A673 (cell line): ENCODE data around the gene GRAMD1B. TPM values are rescaled to one million over a fixed set of nuclear protein-coding genes. Genes with fewer than 3 reads are reported as not detected.

ENCODE experiments used
- BruUV-seq: library from RNA; stranded (reverse); fragments of 400-500 nt; replicated peaks from 2 replicates; lab custom pipeline; 2021; lab: Mats Ljungman, UMichigan
- CTCF ChIA-PET: fragments of 300-600 bp; sonication (Branson Sonifier 250); formaldehyde crosslinking; loops from one replicate; lab custom pipeline; 2022; ENCODE audit warnings: antibody characterized with exemption; lab: Charles Lee
- POLR2A ChIA-PET: fragments of 300-600 bp; sonication (Branson Sonifier 250); formaldehyde crosslinking; loops from one replicate; lab custom pipeline; 2022; ENCODE audit warnings: antibody characterized with exemption; ENCODE audit not compliant: low non-redundant PET; lab: Charles Lee
- DNase-seq: peaks from one replicate; pipeline ENCODE4 v3.0.0-alpha.2; 2015; ENCODE audit warnings: low spot score
- H3K27ac ChIP-seq: fragments of 200-600 bp; sonication (generic); 2 replicates; pipeline ENCODE4 v1.5.1; 2016; ENCODE audit warnings: mixed run types, low read depth, mild to moderate bottlenecking, mixed read lengths, antibody characterized with exemption, low read length; ENCODE audit not compliant: poor library complexity, severe bottlenecking
- H3K27me3 ChIP-seq: fragments of 200-600 bp; sonication (generic); replicated peaks from 2 replicates; pipeline ENCODE4 v1.6.1; 2017; ENCODE audit warnings: mixed run types, low read depth, mild to moderate bottlenecking, mixed read lengths, antibody characterized with exemption, low read length; ENCODE audit not compliant: insufficient read depth, poor library complexity
- H3K36me3 ChIP-seq: fragments of 200-600 bp; sonication (generic); 2 replicates; pipeline ENCODE4 v1.6.1; 2016; ENCODE audit warnings: mixed run types, mild to moderate bottlenecking, mixed read lengths, antibody characterized with exemption, low read length; ENCODE audit not compliant: insufficient read depth, poor library complexity, severe bottlenecking
- H3K4me1 ChIP-seq: fragments of 200-600 bp; sonication (generic); 2 replicates; pipeline ENCODE4 v1.6.1; 2017; ENCODE audit warnings: mixed run types, mild to moderate bottlenecking, mixed read lengths, antibody characterized with exemption, low read length; ENCODE audit not compliant: insufficient read depth, poor library complexity, severe bottlenecking
- H3K4me3 ChIP-seq: fragments of 200-600 bp; sonication (generic); 2 replicates; pipeline ENCODE4 v1.5.1; 2016; ENCODE audit warnings: low read depth, mixed run types, mild to moderate bottlenecking, mixed read lengths, low read length; ENCODE audit not compliant: poor library complexity, severe bottlenecking
- H3K9me3 ChIP-seq: fragments of 200-600 bp; sonication (generic); 2 replicates; pipeline ENCODE4 v1.6.1; 2016; ENCODE audit warnings: mixed run types, low read depth, mild to moderate bottlenecking, mixed read lengths, antibody characterized with exemption, low read length; ENCODE audit not compliant: poor library complexity, severe bottlenecking
- CTCF ChIP-seq: fragments of 300-800, 200-600 bp; sonication (generic); conservative IDR thresholded peaks from 2 replicates; pipeline ENCODE4 v1.5.1; 2017; ENCODE audit warnings: low read depth, mild to moderate bottlenecking, antibody characterized with exemption, low read length, moderate library complexity, mixed read lengths
- EZH2 ChIP-seq: fragments of 200-600 bp; sonication (generic); IDR thresholded peaks from 2 replicates; pipeline ENCODE4 v1.6.1; 2017; ENCODE audit warnings: borderline replicate concordance, low read depth, mild to moderate bottlenecking, mixed read lengths, antibody characterized with exemption, low read length; ENCODE audit not compliant: poor library complexity, severe bottlenecking
- intact Hi-C: fragments of 100-400 bp; cut with micrococcal nuclease; formaldehyde crosslinking; loops from one replicate; pipeline ENCODE4 v1.10.0; 2022; ENCODE audit not compliant: unreplicated experiment
- total RNA-seq: library from RNA; stranded (reverse); gene quantifications from 2 replicates; pipeline ENCODE4 v1.2.3, GENCODE V29; 2021

The GRAMD1B gene
- total RNA-seq, 1 experiment from 2014 or later, result 13.0 TPM

- no peaks in the 10 kb centered on the region for H3K27me3 ChIP-seq
- peak; percentile 70 for DNase-seq
- H3K4me3 ChIP-seq, result no peak overlapping the region
- peak; percentile 79 for TF ChIP-seq CTCF
- no peak for TF ChIP-seq EZH2
- POLR2A ChIA-PET, result interaction anchor here (0.6 kb wide), 1 partner anchor 71 kb away, joined by 3 read pairs; no protein-coding TSS in a partner anchor
- intact Hi-C loops, result loop anchor here (1.0 to 5.0 kb wide), 2 partner anchors 71 to 170 kb away; no protein-coding TSS in a partner anchor
- peaks cover 15% of the 10 kb centered on the region for H3K4me1 ChIP-seq
- no peak overlapping the region for H3K27ac ChIP-seq
- H3K9me3 ChIP-seq, result no peaks in the 10 kb centered on the region
- CTCF ChIA-PET, result interaction anchor here (0.6 to 2.4 kb wide), 8 partner anchors 10 to 304 kb away, joined by 3 to 39 read pairs (median 6); no protein-coding TSS in a partner anchor
- no TSS peak for BruUV-seq
- H3K36me3 ChIP-seq, result no peaks in the 10 kb centered on the region
Observed at GRCh38 chr11:123407130-123407995, 22.7 kb upstream of the GRAMD1B start.

DNA sequence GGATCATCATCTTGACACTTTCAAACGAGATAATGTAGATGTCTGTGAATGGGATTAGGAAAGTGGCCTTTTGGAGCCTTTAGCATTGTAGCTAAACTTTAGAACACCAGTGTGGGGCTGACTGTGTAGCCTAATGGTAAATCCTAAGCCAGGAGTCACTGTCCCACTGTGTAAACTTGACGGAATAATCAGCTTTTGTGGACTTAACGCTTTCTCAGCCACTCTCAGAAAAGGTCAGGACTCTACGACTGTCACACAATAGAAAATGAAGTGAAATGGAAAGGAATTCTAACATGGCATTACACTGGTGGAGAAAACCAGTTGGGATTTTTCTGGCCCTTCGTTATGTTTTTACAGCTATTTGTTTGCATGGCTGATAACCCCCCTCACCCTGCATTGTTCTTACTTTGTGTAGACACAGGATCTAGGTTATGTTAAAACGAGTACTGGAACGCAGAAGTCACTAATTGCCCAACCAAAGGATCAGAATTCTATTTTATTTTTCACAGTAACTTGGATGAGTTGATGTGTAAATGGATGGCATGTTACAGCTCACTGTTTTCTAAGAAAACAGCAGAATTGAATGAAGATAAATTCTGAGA is 22.0 kb upstream of the GRAMD1B start:
- CTCF ChIA-PET, result interaction anchor here (0.6 to 2.4 kb wide), 6 partner anchors 11 to 305 kb away, joined by 3 to 39 read pairs (median 6); no protein-coding TSS in a partner anchor
- intact Hi-C loops, result loop anchor here (1.0 to 5.0 kb wide), 2 partner anchors 70 to 169 kb away; no protein-coding TSS in a partner anchor
- no peak for TF ChIP-seq EZH2
- TF ChIP-seq CTCF, result no peak
- POLR2A ChIA-PET, result interaction anchor here (0.6 kb wide), 1 partner anchor 70 kb away, joined by 3 read pairs; no protein-coding TSS in a partner anchor
- no TSS peak for BruUV-seq
- Histone ChIP-seq H3K4me3 (no peak overlapping the region), H3K27ac (no peak overlapping the region), H3K36me3 (no peaks in the 10 kb centered on the region), H3K9me3 (no peaks in the 10 kb centered on the region), H3K27me3 (no peaks in the 10 kb centered on the region), H3K4me1 (peaks cover 15% of the 10 kb centered on the region)
- no peak for DNase-seq

DNA sequence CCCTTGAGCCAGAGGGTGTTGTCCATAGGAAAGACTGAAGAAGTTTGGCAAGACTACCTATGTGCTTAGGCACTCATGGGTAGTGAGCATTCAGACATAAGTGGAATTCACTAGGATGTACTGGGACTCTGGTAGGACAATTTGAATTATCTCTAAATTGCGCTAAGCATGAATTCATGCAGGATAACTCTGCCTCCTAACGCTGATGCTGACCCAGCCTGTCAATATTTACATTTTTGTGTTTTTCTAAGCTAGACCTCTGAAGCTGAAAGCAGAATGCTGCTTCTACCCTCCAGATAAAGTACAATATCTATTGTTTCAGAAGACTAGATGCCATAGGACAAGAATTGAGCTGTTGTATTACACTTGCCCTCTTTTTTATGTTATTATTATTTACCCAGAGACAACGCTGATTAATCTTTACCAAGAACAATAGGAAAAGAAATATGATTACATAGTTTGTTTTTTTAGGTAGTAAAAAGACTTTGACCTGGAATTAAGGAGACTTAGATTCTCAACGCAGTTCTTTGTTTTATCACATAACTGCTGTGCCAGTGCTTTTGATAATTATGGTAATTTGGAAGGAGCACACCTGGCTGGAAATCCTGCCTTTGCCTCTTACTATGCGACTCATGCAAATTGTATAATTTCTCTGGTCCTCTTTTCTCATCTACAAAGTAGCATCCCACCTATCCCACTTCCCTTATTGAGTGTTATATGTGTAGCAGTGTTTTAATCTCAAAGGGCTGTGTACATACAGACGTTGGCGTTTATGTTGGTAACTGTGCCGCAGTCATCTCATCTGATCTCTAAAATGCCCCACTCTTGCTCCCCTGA is 21.2 kb upstream of the GRAMD1B start:
- BruUV-seq, result no TSS peak
- Histone ChIP-seq H3K36me3 (no peaks in the 10 kb centered on the region), H3K27me3 (no peaks in the 10 kb centered on the region), H3K9me3 (no peaks in the 10 kb centered on the region), H3K27ac (no peak overlapping the region), H3K4me3 (no peak overlapping the region), H3K4me1 (peaks cover 15% of the 10 kb centered on the region)
- TF ChIP-seq CTCF (no peak), EZH2 (no peak)
- CTCF ChIA-PET, result interaction anchor here (1.2 kb wide), 1 partner anchor 25 kb away, joined by 4 read pairs; no protein-coding TSS in a partner anchor
- intact Hi-C loops, result loop anchor here (5.0 kb wide), 1 partner anchor 168 kb away; no protein-coding TSS in a partner anchor
- POLR2A ChIA-PET, result no interaction called here
- no peak for DNase-seq
